Right lobe of liver (tissue), 6 donors: ENCODE measurements around the gene RIMKLB. TPM values are rescaled to one million over a fixed set of nuclear protein-coding genes. Genes with fewer than 3 reads are reported as not detected.

ENCODE experiments used
- ATAC-seq, 4 donors: fragments of 200-7000 bp; cut with Tn5 transposase; one replicate each; pipeline ENCODE4 v1.9.1; 2020; ENCODE audit warnings: mild to moderate bottlenecking in 4 of 4, moderate library complexity in 4 of 4
- DNase-seq, 3 donors: peaks; one replicate each; pipeline ENCODE4 v3.0.0-alpha.2; 2020
- H3K27ac ChIP-seq, 3 donors: fragments of 200-600 bp; one replicate each; pipeline ENCODE4 v1.8.0; 2022
- H3K27me3 ChIP-seq, 2 donors: fragments of 200-600 bp; one replicate each; pipeline ENCODE4 v1.8.0; 2022
- H3K36me3 ChIP-seq, 4 donors: fragments of 200-600 bp; sonication (generic) in 1 of 4; one replicate each; pipeline versions ENCODE4 v1.5.1 to v1.8.0; 2017 to 2022; ENCODE audit warnings: control low read depth in 1 of 4
- H3K4me1 ChIP-seq, 4 donors: fragments of 200-600 bp; sonication (generic) in 1 of 4; one replicate each; pipeline versions ENCODE4 v1.5.1 to v1.8.0; 2017 to 2022; ENCODE audit warnings: control low read depth in 1 of 4
- H3K4me3 ChIP-seq, 3 donors: fragments of 200-600 bp; one replicate each; pipeline ENCODE4 v1.8.0; 2022
- H3K9me3 ChIP-seq, 4 donors: fragments of 200-600 bp; sonication (generic) in 1 of 4; one replicate each; pipeline versions ENCODE4 v1.5.1 to v1.8.0; 2017 to 2022; ENCODE audit warnings: control low read depth in 1 of 4
- POLR2A ChIP-seq: fragments of 450-650 bp; IDR thresholded peaks from one replicate; pipeline ENCODE4 v1.6.1; 2017; ENCODE audit warnings: antibody characterized with exemption, mild to moderate bottlenecking
- WGBS: methylation state at CpG from one replicate; pipeline ENCODE4 v1.1.6; 2018; ENCODE audit warnings: low coverage, low lambda C conversion rate; ENCODE audit not compliant: insufficient coverage; ENCODE audit errors: missing lambda C conversion rate; 5-methylcytosine and 5-hydroxymethylcytosine counted together
- intact Hi-C, 2 donors: fragments of 100-400 bp; cut with DNase I; formaldehyde crosslinking; loops; one replicate each; pipeline versions ENCODE4 v1.11.2 to v1.14.1; 2022
- total RNA-seq, 6 experiments: library from RNA; depleted of rRNA in 2 of 6; stranded (reverse); fragments of >200 nt in 2 of 6; fragmentation: NEBNext Ultra II Directional in 3 of 6; extraction: Animal tissue kit (Norgen Biotek cat#: 25700) in 3 of 6; gene quantifications; one replicate each; pipeline versions ENCODE4 v1.1.0 to v1.2.4, GENCODE V29; 2016 to 2023
- TF ChIP-seq, protein P1 (sequence below), 4 donors: fragments of 200-600 bp in 3 of 4; fragments of 450-650 bp in 1 of 4; IDR thresholded peaks; one replicate each; pipeline versions ENCODE4 v1.5.1 to v1.8.0; 2016 to 2022; ENCODE audit warnings: antibody characterized with exemption in 4 of 4, mild to moderate bottlenecking in 2 of 4
- donor health status: DM: no; HTN: yes; CAD: no.
- donor health status: DM: no; HTN: no; CAD: no.
- donor health status: DM: no; HTN: no; CAD: no.
- donor health status: DM: no; HTN: yes; CAD: no.
- donor health status: DM: no; HTN: yes; CAD: no.

RIMKLB gene
- total RNA-seq, 6 experiments from 2014 or later: 1.3 to 4.7 (median 2.6) TPM

DNA sequence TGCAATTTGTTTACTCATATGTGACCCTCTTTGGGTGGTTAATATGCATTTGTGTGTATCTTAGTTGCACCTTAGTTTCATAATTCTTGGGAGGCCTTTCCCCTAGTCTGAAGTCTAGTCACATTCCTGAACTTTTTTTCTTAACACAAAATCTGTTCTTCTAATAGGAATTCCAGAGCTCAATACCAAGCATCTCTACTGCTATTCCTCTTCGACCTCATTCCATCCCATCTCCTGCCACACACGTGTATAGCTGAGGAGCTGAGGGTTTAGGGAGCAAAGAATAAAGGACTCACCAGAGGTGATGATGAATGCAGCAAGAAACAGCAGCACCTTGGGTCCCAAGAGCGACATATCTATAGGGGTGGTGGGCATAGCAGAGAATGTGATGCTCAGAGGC is 36.0 kb upstream of the RIMKLB start:
- H3K9me3 ChIP-seq: no peaks in the 10 kb centered on the region
- no peaks in the 10 kb centered on the region for H3K27me3 ChIP-seq
- intact Hi-C loops: loop anchor here in 1 of 2 donors (10.0 kb wide), 1 partner anchor 383 kb away; no protein-coding TSS in a partner anchor
- 71% methylated on average over 3 of the region's 3 CpGs for WGBS
- H3K36me3 ChIP-seq: no peaks in the 10 kb centered on the region
- H3K4me1 ChIP-seq: no peaks in the 10 kb centered on the region
- DNase-seq (no peak), ATAC-seq (no peak)
- TF ChIP-seq, protein P1, sequence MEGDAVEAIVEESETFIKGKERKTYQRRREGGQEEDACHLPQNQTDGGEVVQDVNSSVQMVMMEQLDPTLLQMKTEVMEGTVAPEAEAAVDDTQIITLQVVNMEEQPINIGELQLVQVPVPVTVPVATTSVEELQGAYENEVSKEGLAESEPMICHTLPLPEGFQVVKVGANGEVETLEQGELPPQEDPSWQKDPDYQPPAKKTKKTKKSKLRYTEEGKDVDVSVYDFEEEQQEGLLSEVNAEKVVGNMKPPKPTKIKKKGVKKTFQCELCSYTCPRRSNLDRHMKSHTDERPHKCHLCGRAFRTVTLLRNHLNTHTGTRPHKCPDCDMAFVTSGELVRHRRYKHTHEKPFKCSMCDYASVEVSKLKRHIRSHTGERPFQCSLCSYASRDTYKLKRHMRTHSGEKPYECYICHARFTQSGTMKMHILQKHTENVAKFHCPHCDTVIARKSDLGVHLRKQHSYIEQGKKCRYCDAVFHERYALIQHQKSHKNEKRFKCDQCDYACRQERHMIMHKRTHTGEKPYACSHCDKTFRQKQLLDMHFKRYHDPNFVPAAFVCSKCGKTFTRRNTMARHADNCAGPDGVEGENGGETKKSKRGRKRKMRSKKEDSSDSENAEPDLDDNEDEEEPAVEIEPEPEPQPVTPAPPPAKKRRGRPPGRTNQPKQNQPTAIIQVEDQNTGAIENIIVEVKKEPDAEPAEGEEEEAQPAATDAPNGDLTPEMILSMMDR (IDR thresholded peaks at IDR 0.05): no peak
- TF ChIP-seq POLR2A: no peak
- no peak overlapping the region for H3K4me3 ChIP-seq
- H3K27ac ChIP-seq: no peak overlapping the region

GRCh38 chr12:8662593-8662992 is 35.2 kb upstream of the RIMKLB start, which contains the start of gene MFAP5:
Gene MFAP5, minus strand, starts transcription at chr12:8662826. Its CDS starts 722 bp downstream, at chr12:8662104.
- no peak for TF ChIP-seq POLR2A
- TF ChIP-seq, protein P1 (IDR thresholded peaks at IDR 0.05): no peak
- no peaks in the 10 kb centered on the region for H3K36me3 ChIP-seq
- ATAC-seq (no peak), DNase-seq (no peak)
- no peaks in the 10 kb centered on the region for H3K9me3 ChIP-seq
- no peak within 1 kb of the TSS for H3K27ac ChIP-seq
- WGBS: 72% methylated on average over 4 of the region's 6 CpGs
- intact Hi-C loops: loop anchor here in 1 of 2 donors (10.0 kb wide), 1 partner anchor 382 kb away; no protein-coding TSS in a partner anchor
- no peak within 1 kb of the TSS for H3K4me3 ChIP-seq
- H3K4me1 ChIP-seq: no peaks in the 10 kb centered on the region
- H3K27me3 ChIP-seq: no peaks in the 10 kb centered on the region

GRCh38 chr12:8664228-8664913 is 33.4 kb upstream of the RIMKLB start:
- 70% methylated on average over 5 of the region's 5 CpGs for WGBS
- Histone ChIP-seq H3K36me3 (no peaks in the 10 kb centered on the region), H3K4me3 (no peak overlapping the region), H3K27ac (no peak overlapping the region), H3K4me1 (no peaks in the 10 kb centered on the region), H3K27me3 (no peaks in the 10 kb centered on the region), H3K9me3 (no peaks in the 10 kb centered on the region)
- peak in 3 of 4 donors; percentile 22 to 64 (median 38) for ATAC-seq
- DNase-seq: no peak
- TF ChIP-seq, protein P1 (IDR thresholded peaks at IDR 0.05): no peak
- TF ChIP-seq POLR2A: no peak
- intact Hi-C loops: loop anchor here in 1 of 2 donors (10.0 kb wide), 1 partner anchor 380 kb away; no protein-coding TSS in a partner anchor

DNA sequence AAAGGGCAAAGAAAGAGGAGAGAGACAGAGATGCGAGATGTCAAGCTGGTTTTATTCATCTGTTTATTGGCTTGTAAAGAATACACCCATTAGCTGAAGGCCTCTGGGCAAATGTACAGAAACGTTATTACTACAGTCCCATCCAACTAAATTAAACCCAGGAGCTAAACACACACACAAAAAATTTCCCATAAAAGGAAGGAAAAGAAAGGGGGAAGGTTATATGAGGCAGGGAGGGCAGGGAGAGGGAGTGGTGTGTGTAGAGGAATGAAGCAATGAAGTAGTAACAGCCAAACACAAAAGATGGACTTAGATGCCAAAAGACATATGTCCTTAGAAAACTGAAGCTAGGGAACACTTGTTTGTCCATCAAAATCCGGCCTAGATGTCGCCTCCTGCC is 32.0 kb upstream of the RIMKLB start:
- H3K27me3 ChIP-seq: no peaks in the 10 kb centered on the region
- no peak overlapping the region for H3K27ac ChIP-seq
- H3K4me1 ChIP-seq: no peaks in the 10 kb centered on the region
- no peak for TF ChIP-seq POLR2A
- TF ChIP-seq, protein P1 (IDR thresholded peaks at IDR 0.05): no peak
- DNase-seq (no peak), ATAC-seq (no peak)
- no peaks in the 10 kb centered on the region for H3K36me3 ChIP-seq
- no peak overlapping the region for H3K4me3 ChIP-seq
- 65% methylated on average over 4 of the region's 4 CpGs for WGBS
- intact Hi-C loops: loop anchor here in 1 of 2 donors (10.0 kb wide), 1 partner anchor 379 kb away; no protein-coding TSS in a partner anchor
- H3K9me3 ChIP-seq: no peaks in the 10 kb centered on the region
